A549 treated with AZD9567 at 1 μM for 4 hours (cell line): ENCODE measurements around the gene ATP11A. TPM values are rescaled to one million over a fixed set of nuclear protein-coding genes. Genes with fewer than 3 reads are reported as not detected.

Experiments used
- total RNA-seq: library from RNA; stranded (reverse); fragments of 200-300 nt; extraction: Qiagen RNA extraction; gene quantifications from 5 replicates; pipeline ENCODE4 v1.2.3, GENCODE V29; 2022; ENCODE audit not compliant: insufficient read depth

Gene ATP11A
- 7.1 to 13.8 TPM (median 10.7 TPM) in 5 replicates for total RNA-seq

DNA sequence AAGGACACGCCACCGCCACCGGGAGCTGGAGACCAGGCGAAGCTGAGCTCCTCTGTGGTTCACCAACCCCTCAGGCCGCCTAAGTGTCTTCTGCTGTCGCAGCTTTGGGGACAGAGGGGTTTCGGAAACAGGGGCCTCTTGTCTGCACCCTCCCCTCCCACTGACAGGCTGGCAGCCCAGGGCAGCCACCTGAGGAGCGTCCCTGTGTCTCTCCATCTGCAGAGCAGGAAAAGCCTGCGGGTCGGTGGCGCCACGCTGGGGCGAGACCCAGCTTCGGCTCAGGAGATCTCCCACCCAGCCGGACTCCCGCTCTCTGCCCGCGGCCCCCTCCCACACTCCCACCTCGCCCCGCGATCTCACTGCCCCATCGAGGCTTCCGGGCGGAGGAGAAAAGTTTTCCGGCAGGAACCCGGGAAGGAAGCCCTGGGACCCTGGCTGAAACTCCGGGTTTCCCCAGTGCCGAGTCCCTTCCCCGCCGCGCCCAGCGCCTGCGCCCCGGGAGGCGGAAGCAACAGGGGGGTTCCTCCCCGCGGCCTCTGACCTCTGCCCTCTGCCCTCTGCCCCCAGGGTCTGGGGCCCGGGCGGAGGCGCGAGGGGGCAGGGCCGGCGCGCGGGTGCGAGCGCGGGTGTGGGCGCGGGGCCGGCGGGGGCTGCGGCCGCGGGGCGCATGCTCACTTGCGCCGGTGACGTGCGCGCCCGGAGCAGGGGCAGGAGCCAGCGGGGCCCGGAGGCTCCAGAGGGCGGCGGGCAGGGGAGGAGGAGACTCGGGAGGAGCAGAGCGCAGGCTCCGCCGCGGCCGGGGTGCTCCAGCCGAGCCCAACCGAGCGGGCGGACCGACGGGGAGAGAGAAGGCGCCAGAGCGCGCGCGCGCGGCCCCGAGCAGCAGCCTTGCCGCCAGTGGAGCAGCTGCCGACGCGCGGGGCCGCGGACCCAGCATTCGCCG lies at the start of gene ATP11A:
Gene ATP11A, plus strand, starts transcription at position 736 of the 943 bp plus-strand sequence. CDS start 379 bp downstream, outside the sequence.

Other genes starting within 250 kb of the ATP11A start
- gene TUBGCP3, start 101.9 kb upstream of the ATP11A start, total RNA-seq = 15.0 to 18.8 TPM (median 17.0 TPM) in 5 replicates